Omental fat pad (tissue), 4 donors: ENCODE results near the gene PAGR1. TPM values are rescaled to one million over a fixed set of nuclear protein-coding genes. Genes with fewer than 3 reads are reported as not detected.
A peak's percentile ranks its signal among the peaks of the same experiment; 100 is the strongest.
"Not testable (repeated sequence)": the region's sequence is repeated elsewhere in the genome, so short reads cannot be mapped to it uniquely, and the experiment has no call there.

Source experiments
- ATAC-seq: fragments of 150-250 bp; one replicate; pipeline ENCODE4 v1.9.1; 2016; ENCODE audit warnings: mild to moderate bottlenecking, moderate library complexity; ENCODE audit not compliant: low FRiP score
- DNase-seq: peaks from one replicate; pipeline ENCODE4 v3.0.0-alpha.2; 2019; ENCODE audit warnings: low spot score
- CTCF ChIP-seq, 3 donors: fragments of 450-650 bp; IDR thresholded peaks; one replicate each; pipeline ENCODE4 v1.5.1; 2016 to 2017; ENCODE audit warnings: antibody characterized with exemption in 3 of 3, mild to moderate bottlenecking in 3 of 3, moderate library complexity in 2 of 3
- small RNA-seq: library from RNA; depleted of rRNA; stranded (forward); fragments of <200 nt; gene quantifications from one replicate; pipeline ENCODE3, GENCODE V24; 2016
- total RNA-seq, 4 donors: library from RNA; depleted of rRNA; stranded (reverse); fragments of >200 nt; gene quantifications; one replicate each; pipeline ENCODE4 v1.1.0, GENCODE V29; 2016

Gene PAGR1
- total RNA-seq, 4 donors from 2014 or later, result 15.6 to 32.9 (median 20.6) TPM

GRCh38 chr16:29862383-29862883, 46.5 kb downstream of the PAGR1 start:
- TF ChIP-seq CTCF (IDR thresholded peaks at IDR 0.05), result no peak
- ATAC-seq (peak; percentile 7), DNase-seq (no peak)

GRCh38 chr16:29862884-29863668, 47.1 kb downstream of the PAGR1 start, which contains the start of gene CDIPT:
Gene CDIPT, minus strand, starts transcription at chr16:29863226. Its CDS starts 369 bp downstream, at chr16:29862857.
- DNase-seq, result peak; percentile 58
- peak in 1 of 3 donors; percentile 15 for TF ChIP-seq CTCF (IDR thresholded peaks at IDR 0.05)
- peak; percentile 99 for ATAC-seq

GRCh38 chr16:29863669-29863984, 47.7 kb downstream of the PAGR1 start:
- no peak for TF ChIP-seq CTCF (IDR thresholded peaks at IDR 0.05)
- DNase-seq, result no peak

GRCh38 chr16:29864205-29864604, 48.3 kb downstream of the PAGR1 start:
- DNase-seq (no peak), ATAC-seq (no peak)
- TF ChIP-seq CTCF (IDR thresholded peaks at IDR 0.05), result no peak

More at GRCh38 chr16:29863669-29863984, 47.7 kb downstream of the PAGR1 start:
- no peak for ATAC-seq

GRCh38 chr16:29868396-29869009, 52.6 kb downstream of the PAGR1 start:
- no peak for DNase-seq
- no peak for ATAC-seq
- TF ChIP-seq CTCF (IDR thresholded peaks at IDR 0.05), result no peak

- not testable (repeated sequence) for ATAC-seq, DNase-seq
Observed at GRCh38 chr16:29869067-29869466, 53.1 kb downstream of the PAGR1 start.

Small RNA genes lying within 50 kb of the gene (small RNA-seq; reads per million reads assigned to genes)
- gene AC009133.6 (not detected), gene AC120114.4 (not detected)

Other genes starting within 250 kb of the PAGR1 start
- gene SPN, start 152.9 kb upstream of the PAGR1 start, total RNA-seq, result 1 to 10 TPM in 3 of 4 donors, under 1 TPM in 1; 0.46 to 4.4 (median 1.1) TPM
- gene QPRT, start 137.0 kb upstream of the PAGR1 start, total RNA-seq, result 10 to 100 TPM in 2 of 4 donors, 1 to 10 TPM in 2; 6.1 to 27.1 (median 8.5) TPM
- gene C16orf54, start 70.2 kb upstream of the PAGR1 start, total RNA-seq, result 10 to 100 TPM in 1 of 4 donors, 1 to 10 TPM in 3; 1.6 to 14.2 (median 4.8) TPM
- gene ZG16, start 37.9 kb upstream of the PAGR1 start, total RNA-seq, result not detected
- 10 to 100 TPM in 3 of 4 donors, 1 to 10 TPM in 1; 9.2 to 25.2 (median 13.1) TPM for gene KIF22, start 25.4 kb upstream of the PAGR1 start, total RNA-seq
- 10 to 100 TPM; 38.0 to 76.9 (median 57.7) TPM for gene MAZ, start 9.6 kb upstream of the PAGR1 start, total RNA-seq
- gene PRRT2, start 4.0 kb upstream of the PAGR1 start, total RNA-seq, result 1 to 10 TPM in 2 of 4 donors, under 1 TPM in 2; 0.28 to 9.8 (median 1.0) TPM
- gene MVP, start 4.3 kb downstream of the PAGR1 start, total RNA-seq, result 100 to 1,000 TPM; 101 to 151 (median 129) TPM
- gene CDIPT, start 47.1 kb downstream of the PAGR1 start, total RNA-seq, result 100 to 1,000 TPM; 101 to 156 (median 104) TPM
- gene SEZ6L2, start 83.4 kb downstream of the PAGR1 start, total RNA-seq, result 10 to 100 TPM in 1 of 4 donors, 1 to 10 TPM in 2, under 1 TPM in 1; 0.63 to 11.5 (median 4.2) TPM
- gene ASPHD1, start 84.3 kb downstream of the PAGR1 start, total RNA-seq, result 10 to 100 TPM in 2 of 4 donors, 1 to 10 TPM in 1, not detected in 1; 4.0 to 14.0 (median 10.6) TPM
- 10 to 100 TPM in 3 of 4 donors, 1 to 10 TPM in 1; 7.1 to 44.5 (median 20.0) TPM for gene KCTD13, start 110.1 kb downstream of the PAGR1 start, total RNA-seq
- 100 to 1,000 TPM in 3 of 4 donors, 10 to 100 TPM in 1; 78.4 to 135 (median 110) TPM for gene TMEM219, start 145.9 kb downstream of the PAGR1 start, total RNA-seq
- 10 to 100 TPM; 25.1 to 90.0 (median 43.2) TPM for gene TAOK2, start 157.7 kb downstream of the PAGR1 start, total RNA-seq
- gene HIRIP3, start 179.5 kb downstream of the PAGR1 start, total RNA-seq, result 10 to 100 TPM in 1 of 4 donors, 1 to 10 TPM in 3; 5.6 to 22.2 (median 9.8) TPM
- gene INO80E, start 180.1 kb downstream of the PAGR1 start, total RNA-seq, result 100 to 1,000 TPM in 1 of 4 donors, 10 to 100 TPM in 3; 22.8 to 113 (median 31.1) TPM
- 1 to 10 TPM in 2 of 4 donors, under 1 TPM in 1, not detected in 1; 0.95 to 2.3 (median 1.2) TPM for gene DOC2A, start 194.9 kb downstream of the PAGR1 start, total RNA-seq
- not detected for gene C16orf92, start 207.0 kb downstream of the PAGR1 start, total RNA-seq
- gene TLCD3B, start 215.1 kb downstream of the PAGR1 start, total RNA-seq, result not detected
- gene ALDOA, start 249.6 kb downstream of the PAGR1 start, total RNA-seq, result 100 to 1,000 TPM; 468 to 864 (median 772) TPM